ENCODE results near the gene RAB28.

DNA sequence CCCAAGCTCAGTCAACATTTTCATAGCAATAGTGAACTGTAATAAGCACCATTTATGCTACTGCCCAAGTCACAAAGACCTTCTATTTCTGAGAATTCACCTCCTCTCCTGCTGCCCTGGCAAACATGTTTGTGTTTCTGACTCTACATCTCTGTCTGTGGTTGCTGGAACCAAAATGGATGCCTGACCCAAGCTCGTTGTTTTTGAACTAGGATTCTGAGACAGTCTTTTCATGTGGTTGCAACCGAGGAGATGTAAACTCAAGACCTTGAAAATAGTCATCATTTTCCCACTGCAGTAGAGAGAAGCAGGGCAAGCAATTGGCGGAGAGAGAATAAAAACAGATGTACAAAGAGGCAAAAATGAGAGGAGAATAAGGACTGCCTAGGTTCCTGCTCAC lies 160.2 kb downstream of the RAB28 start:
- TF ChIP-seq, protein P1, sequence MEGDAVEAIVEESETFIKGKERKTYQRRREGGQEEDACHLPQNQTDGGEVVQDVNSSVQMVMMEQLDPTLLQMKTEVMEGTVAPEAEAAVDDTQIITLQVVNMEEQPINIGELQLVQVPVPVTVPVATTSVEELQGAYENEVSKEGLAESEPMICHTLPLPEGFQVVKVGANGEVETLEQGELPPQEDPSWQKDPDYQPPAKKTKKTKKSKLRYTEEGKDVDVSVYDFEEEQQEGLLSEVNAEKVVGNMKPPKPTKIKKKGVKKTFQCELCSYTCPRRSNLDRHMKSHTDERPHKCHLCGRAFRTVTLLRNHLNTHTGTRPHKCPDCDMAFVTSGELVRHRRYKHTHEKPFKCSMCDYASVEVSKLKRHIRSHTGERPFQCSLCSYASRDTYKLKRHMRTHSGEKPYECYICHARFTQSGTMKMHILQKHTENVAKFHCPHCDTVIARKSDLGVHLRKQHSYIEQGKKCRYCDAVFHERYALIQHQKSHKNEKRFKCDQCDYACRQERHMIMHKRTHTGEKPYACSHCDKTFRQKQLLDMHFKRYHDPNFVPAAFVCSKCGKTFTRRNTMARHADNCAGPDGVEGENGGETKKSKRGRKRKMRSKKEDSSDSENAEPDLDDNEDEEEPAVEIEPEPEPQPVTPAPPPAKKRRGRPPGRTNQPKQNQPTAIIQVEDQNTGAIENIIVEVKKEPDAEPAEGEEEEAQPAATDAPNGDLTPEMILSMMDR (IDR thresholded peaks at IDR 0.05), result no peak
- TF ChIP-seq POLR2A (IDR thresholded peaks at IDR 0.05) (no peak), POLR2AphosphoS5 (IDR thresholded peaks at IDR 0.05) (no peak)

Data from upper lobe of left lung (tissue), 4 donors.